Progenitor cell of endocrine pancreas (in vitro differentiated cells): ENCODE results near the gene RANBP9. TPM values are rescaled to one million over a fixed set of nuclear protein-coding genes. Genes with fewer than 3 reads are reported as not detected.
A peak's percentile ranks its signal among the peaks of the same experiment; 100 is the strongest.

ENCODE experiments used
- DNase-seq: peaks from one replicate; pipeline ENCODE4 v3.0.0; 2021; ENCODE audit warnings: low spot score; ENCODE audit not compliant: unreplicated experiment
- H3K27ac Mint-ChIP-seq: 2 replicates; pipeline ENCODE4 v1.8.0; 2021; ENCODE audit warnings: mild to moderate bottlenecking, moderate library complexity, mixed read lengths
- H3K27me3 Mint-ChIP-seq: 2 replicates; pipeline ENCODE4 v1.8.0; 2021; ENCODE audit warnings: mixed read lengths
- H3K36me3 Mint-ChIP-seq: 2 replicates; pipeline ENCODE4 v1.8.0; 2022; ENCODE audit warnings: mixed read lengths; ENCODE audit not compliant: insufficient read depth
- H3K4me1 Mint-ChIP-seq: 2 replicates; pipeline ENCODE4 v1.8.0; 2021; ENCODE audit warnings: low read depth, mixed read lengths
- H3K4me3 Mint-ChIP-seq: 2 replicates; pipeline ENCODE4 v1.8.0; 2021; ENCODE audit warnings: low read depth, mild to moderate bottlenecking, moderate library complexity, mixed read lengths
- H3K9me3 Mint-ChIP-seq: 2 replicates; pipeline ENCODE4 v1.8.0; 2021; ENCODE audit warnings: low read depth, mixed read lengths
- total RNA-seq: library from RNA; stranded (reverse); gene quantifications from 2 replicates; pipeline ENCODE4 v1.2.1, GENCODE V29; 2021
- TF ChIP-seq, protein P1 (sequence below): fragments of 200-600 bp; sonication (generic); IDR thresholded peaks from one replicate; pipeline ENCODE4 v1.5.0; 2021; ENCODE audit warnings: antibody characterized with exemption, mild to moderate bottlenecking; ENCODE audit not compliant: unreplicated experiment

The RANBP9 gene
- total RNA-seq, 1 donor from 2014 or later: 58.4 TPM

DNA sequence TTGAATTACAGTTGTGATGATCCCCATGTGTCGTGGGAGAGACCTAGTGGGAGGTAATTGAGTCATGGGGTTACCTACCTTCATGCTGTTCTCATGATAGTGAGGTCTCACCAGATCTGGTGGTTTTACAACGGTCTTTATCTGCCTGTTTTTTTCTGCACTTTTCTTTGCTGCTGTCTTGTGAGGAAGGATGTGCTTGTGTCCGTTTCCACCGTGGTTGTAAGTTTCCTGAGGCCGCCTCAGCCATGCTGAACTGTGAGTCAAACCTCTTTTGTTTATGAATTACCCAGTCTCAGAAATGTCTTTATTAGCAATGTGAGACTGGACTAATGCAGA is 6.5 kb upstream of the RANBP9 start:
- Mint-ChIP-seq H3K4me1 (peaks cover 2% of the 10 kb centered on the region), H3K27ac (peak overlapping the region; percentile 14)

DNA sequence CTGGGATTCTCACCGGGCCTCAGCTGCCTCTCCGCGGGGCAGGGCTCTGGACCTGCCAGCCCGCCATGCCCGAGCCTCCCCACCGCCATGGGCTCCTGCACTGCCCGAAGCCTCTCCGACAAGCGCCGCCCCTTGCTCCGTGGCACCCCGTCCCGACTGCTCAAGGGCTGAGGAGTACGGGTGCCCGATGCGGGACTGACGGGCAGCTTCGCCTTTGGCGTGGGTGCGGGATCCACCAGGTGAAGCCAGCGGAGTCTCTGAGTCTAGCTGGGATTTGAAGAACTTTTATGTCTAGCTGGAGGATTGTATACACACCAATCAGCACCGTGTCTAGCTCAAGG is 5.3 kb upstream of the RANBP9 start:
- Mint-ChIP-seq H3K4me1 (peaks cover 9% of the 10 kb centered on the region), H3K36me3 (peaks cover 6% of the 10 kb centered on the region), H3K4me3 (no peak overlapping the region), H3K27me3 (no peaks in the 10 kb centered on the region), H3K27ac (no peak overlapping the region), H3K9me3 (peaks cover 12% of the 10 kb centered on the region)
- TF ChIP-seq, protein P1, sequence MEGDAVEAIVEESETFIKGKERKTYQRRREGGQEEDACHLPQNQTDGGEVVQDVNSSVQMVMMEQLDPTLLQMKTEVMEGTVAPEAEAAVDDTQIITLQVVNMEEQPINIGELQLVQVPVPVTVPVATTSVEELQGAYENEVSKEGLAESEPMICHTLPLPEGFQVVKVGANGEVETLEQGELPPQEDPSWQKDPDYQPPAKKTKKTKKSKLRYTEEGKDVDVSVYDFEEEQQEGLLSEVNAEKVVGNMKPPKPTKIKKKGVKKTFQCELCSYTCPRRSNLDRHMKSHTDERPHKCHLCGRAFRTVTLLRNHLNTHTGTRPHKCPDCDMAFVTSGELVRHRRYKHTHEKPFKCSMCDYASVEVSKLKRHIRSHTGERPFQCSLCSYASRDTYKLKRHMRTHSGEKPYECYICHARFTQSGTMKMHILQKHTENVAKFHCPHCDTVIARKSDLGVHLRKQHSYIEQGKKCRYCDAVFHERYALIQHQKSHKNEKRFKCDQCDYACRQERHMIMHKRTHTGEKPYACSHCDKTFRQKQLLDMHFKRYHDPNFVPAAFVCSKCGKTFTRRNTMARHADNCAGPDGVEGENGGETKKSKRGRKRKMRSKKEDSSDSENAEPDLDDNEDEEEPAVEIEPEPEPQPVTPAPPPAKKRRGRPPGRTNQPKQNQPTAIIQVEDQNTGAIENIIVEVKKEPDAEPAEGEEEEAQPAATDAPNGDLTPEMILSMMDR: no peak
- no peak for DNase-seq

More for the DNA sequence above, 6.5 kb upstream of the RANBP9 start:
- Mint-ChIP-seq H3K27me3 (no peaks in the 10 kb centered on the region), H3K4me3 (no peak overlapping the region), H3K9me3 (peaks cover 12% of the 10 kb centered on the region), H3K36me3 (peaks cover 6% of the 10 kb centered on the region)
- TF ChIP-seq, protein P1: no peak
- no peak for DNase-seq

DNA sequence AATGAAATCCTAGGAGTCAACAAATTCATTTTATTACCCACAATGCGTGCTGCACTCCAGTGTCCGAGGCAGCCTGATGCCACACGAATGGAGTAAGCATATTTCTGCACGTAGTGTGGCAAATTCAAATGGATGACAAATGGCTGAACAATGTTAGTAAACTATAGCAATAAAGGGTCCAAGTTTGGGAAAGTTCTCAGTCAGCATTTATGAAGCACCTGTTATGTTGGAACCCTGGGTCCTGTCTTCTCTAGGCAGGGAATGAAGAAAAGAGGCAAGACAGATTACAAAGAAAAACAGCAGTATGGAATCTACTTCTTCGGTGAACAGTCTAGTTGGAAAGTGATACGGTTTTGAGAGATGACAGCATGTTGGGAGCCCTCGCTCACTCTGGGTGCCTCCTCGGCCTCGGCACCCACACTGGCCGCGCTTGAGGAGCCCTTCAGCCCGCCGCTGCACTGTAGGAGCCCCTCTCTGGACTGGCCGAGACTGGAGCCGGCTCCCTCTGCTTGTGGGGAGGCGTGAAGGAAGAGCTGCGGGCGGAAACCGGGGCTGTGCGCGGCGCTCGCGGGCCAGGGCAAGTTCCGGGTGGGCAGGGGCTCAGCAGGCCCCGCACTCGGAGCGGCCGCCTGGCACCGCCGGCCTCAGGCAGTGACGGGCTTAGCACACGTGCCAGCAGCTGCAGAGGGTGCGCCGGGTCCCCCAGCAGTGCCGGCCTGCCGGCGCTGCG is 4.8 kb upstream of the RANBP9 start:
- peaks cover 6% of the 10 kb centered on the region for H3K36me3 Mint-ChIP-seq
- H3K9me3 Mint-ChIP-seq: peaks cover 12% of the 10 kb centered on the region
- no peak overlapping the region for H3K4me3 Mint-ChIP-seq
- no peak for DNase-seq
- H3K27ac Mint-ChIP-seq: no peak overlapping the region
- H3K4me1 Mint-ChIP-seq: peaks cover 9% of the 10 kb centered on the region
- TF ChIP-seq, protein P1: no peak
- no peaks in the 10 kb centered on the region for H3K27me3 Mint-ChIP-seq

DNA sequence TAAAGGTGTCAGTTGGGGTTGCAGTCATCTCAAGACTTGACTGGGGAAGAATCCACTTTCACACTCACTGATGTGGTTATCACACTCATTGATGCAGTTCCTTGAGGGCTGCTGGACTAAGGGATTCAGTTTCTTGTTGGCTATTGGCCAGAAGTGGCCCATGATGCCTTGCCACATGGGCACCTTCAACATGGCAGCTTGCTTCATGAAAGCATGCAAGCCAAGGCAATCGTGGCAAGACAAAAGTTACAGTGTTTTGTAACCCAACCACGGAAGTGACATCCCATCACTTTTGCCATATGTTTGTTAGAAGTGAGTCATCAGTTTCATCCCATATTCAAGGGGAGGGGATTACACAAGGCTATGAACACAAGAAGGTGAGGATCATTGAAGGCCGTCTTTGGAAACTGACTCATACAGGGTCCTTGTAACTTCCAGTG is 3.8 kb upstream of the RANBP9 start:
- no peak for DNase-seq
- Mint-ChIP-seq H3K4me3 (no peak overlapping the region), H3K27ac (no peak overlapping the region), H3K4me1 (peaks cover 9% of the 10 kb centered on the region), H3K9me3 (peaks cover 12% of the 10 kb centered on the region), H3K36me3 (peaks cover 6% of the 10 kb centered on the region), H3K27me3 (no peaks in the 10 kb centered on the region)
- TF ChIP-seq, protein P1: no peak

DNA sequence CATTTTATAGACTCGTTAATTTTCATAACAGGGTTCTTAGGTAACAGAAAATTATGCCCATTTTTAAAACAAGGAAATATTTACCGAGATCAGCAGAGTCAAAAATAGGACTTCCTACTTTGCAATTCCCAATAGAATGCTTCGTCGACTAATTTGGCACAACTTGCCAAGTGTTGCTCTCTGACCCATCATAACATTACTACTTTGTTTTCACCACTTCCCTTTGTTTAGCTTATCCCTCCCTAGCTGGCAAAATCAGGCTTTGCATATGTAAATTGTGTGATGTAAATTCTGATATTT is 914 bp upstream of the RANBP9 start:
- TF ChIP-seq, protein P1: no peak
- Mint-ChIP-seq H3K27me3 (no peaks in the 10 kb centered on the region), H3K9me3 (peaks cover 7% of the 10 kb centered on the region), H3K4me1 (peaks cover 29% of the 10 kb centered on the region), H3K27ac (peak overlapping the region; percentile 99), H3K4me3 (peak overlapping the region; percentile 95), H3K36me3 (peaks cover 4% of the 10 kb centered on the region)
- no peak for DNase-seq
